ENCODE data around the gene PHAF1. TPM values are rescaled to one million over a fixed set of nuclear protein-coding genes. Genes with fewer than 3 reads are reported as not detected.
A peak's percentile ranks its signal among the peaks of the same experiment; 100 is the strongest.

PHAF1 gene
- total and polyA plus RNA-seq, 2 of the 13 experiments (the other 11 are each of a cell fraction or from before 2014, with no cell fraction given): 48.3 to 174 TPM

GRCh38 chr16:67173808-67174705 is 64.3 kb downstream of the PHAF1 start (continued):
- TF ChIP-seq BATF2 (CRISPR knock-in tag; IDR thresholded peaks at IDR 0.05) (peak; percentile 93), ZNF276 (CRISPR knock-in tag; IDR thresholded peaks at IDR 0.05; ENCODE audit: low read depth) (0 out of 2 replicates have a peak, but pooled peaks have one; percentile 63), ZNF790 (CRISPR knock-in tag; IDR thresholded peaks at IDR 0.05; ENCODE audit: borderline replicate concordance) (peak; percentile 29; the same call in 1 of the 2 replicates), ARHGAP35 (CRISPR knock-in tag; IDR thresholded peaks at IDR 0.05; ENCODE audit: borderline replicate concordance) (0 out of 2 replicates have a peak, but pooled peaks have one; percentile 39), BCL6 (CRISPR knock-in tag; IDR thresholded peaks at IDR 0.05) (peak; percentile 89), ATM (IDR thresholded peaks at IDR 0.05; ENCODE audit: borderline replicate concordance) (no peak), ZNF333 (CRISPR knock-in tag; IDR thresholded peaks at IDR 0.05; ENCODE audit: borderline replicate concordance) (peak; percentile 66), CBFB (CRISPR knock-in tag; IDR thresholded peaks at IDR 0.05) (peak; percentile 75; the same call in 1 of the 2 replicates), MAF1 (CRISPR knock-in tag; IDR thresholded peaks at IDR 0.05; ENCODE audit: borderline replicate concordance) (no peak), MTF2 (CRISPR knock-in tag; IDR thresholded peaks at IDR 0.05; ENCODE audit: borderline replicate concordance) (no peak; the same call in 1 of the 2 replicates), CEBPZ (IDR thresholded peaks at IDR 0.05; ENCODE audit: low read length) (no peak), PITX1 (CRISPR knock-in tag; IDR thresholded peaks at IDR 0.05) (peak; percentile 83), ZNF580 (CRISPR knock-in tag; IDR thresholded peaks at IDR 0.05; ENCODE audit: borderline replicate concordance, low read depth) (peak; percentile 86; the same call in 1 of the 2 replicates), HOXA9 (CRISPR knock-in tag; IDR thresholded peaks at IDR 0.05; ENCODE audit: borderline replicate concordance) (peak; percentile 84; the same call in 1 of the 2 replicates), SOX5 (CRISPR knock-in tag; IDR thresholded peaks at IDR 0.05; ENCODE audit: borderline replicate concordance) (peak; percentile 78; the same call in 1 of the 2 replicates), ELF4 (CRISPR knock-in tag; IDR thresholded peaks at IDR 0.05; ENCODE audit: borderline replicate concordance) (no peak), TCF12 (IDR thresholded peaks at IDR 0.05) (no peak), TCF12 (CRISPR knock-in tag; IDR thresholded peaks at IDR 0.05) (peak; percentile 64; the same call in 1 of the 2 replicates), SRSF9 (IDR thresholded peaks at IDR 0.05; ENCODE audit: borderline replicate concordance, insufficient read depth, low read depth, low read length, poor library complexity, severe bottlenecking) (no peak), TEAD3 (CRISPR knock-in tag; optimal IDR thresholded peaks at IDR 0.05; ENCODE audit: borderline replicate concordance) (peak; percentile 62), ZNF598 (CRISPR knock-in tag; IDR thresholded peaks at IDR 0.05; ENCODE audit: borderline replicate concordance) (peak; percentile 79; the same call in 1 of the 2 replicates), FOXJ3 (CRISPR knock-in tag; IDR thresholded peaks at IDR 0.05; ENCODE audit: borderline replicate concordance) (no peak)

Measured in HepG2 (cell line).